ENCODE measurements around the gene SPP2. TPM values are rescaled to one million over a fixed set of nuclear protein-coding genes. Genes with fewer than 3 reads are reported as not detected.

Gene SPP2
- total RNA-seq, 1 experiment from 2014 or later: not detected

GRCh38 chr2:234126146-234126470, 75.6 kb downstream of the SPP2 start:
- H3K27me3 Mint-ChIP-seq (ENCODE audit: low read depth): peaks cover 4% of the 10 kb centered on the region
- Histone ChIP-seq H4K8ac (replicated peaks; ENCODE audit: insufficient read length, low read depth, low read length) (no peak overlapping the region), H3K79me2 (ENCODE audit: insufficient read depth, low read length) (no peaks in the 10 kb centered on the region), H2BK5ac (ENCODE audit: insufficient read length, low read length) (no peak overlapping the region), H4K91ac (ENCODE audit: insufficient read length, low read depth, low read length) (no peak overlapping the region), H3T11ph (ENCODE audit: low read length) (no peak overlapping the region), H3K56ac (ENCODE audit: insufficient read length, low read depth, low read length) (no peak overlapping the region), H2BK20ac (ENCODE audit: low read depth, low read length, poor library complexity, severe bottlenecking) (no peak overlapping the region), H3K18ac (ENCODE audit: insufficient read length, low read depth, low read length) (no peak overlapping the region), H3K23me2 (ENCODE audit: insufficient read length, low read depth, low read length, poor library complexity, severe bottlenecking) (no peaks in the 10 kb centered on the region), H3K9me3 (ENCODE audit: control insufficient read depth, low read depth, low read length) (no peaks in the 10 kb centered on the region), H4K5ac (ENCODE audit: insufficient read length, low read depth, low read length) (no peak overlapping the region), H2AK5ac (ENCODE audit: insufficient read length, low read length) (no peak overlapping the region), H4K20me1 (ENCODE audit: control insufficient read depth, insufficient read depth, insufficient read length) (no peaks in the 10 kb centered on the region), H2AFZ (ENCODE audit: low read length) (no peak overlapping the region), H3K23ac (ENCODE audit: insufficient read length, low read depth, low read length) (no peak overlapping the region), H2BK12ac (ENCODE audit: insufficient read length, low read depth, low read length) (no peak overlapping the region), H3K27me3 (ENCODE audit: insufficient read depth, low read length) (no peaks in the 10 kb centered on the region), H3K14ac (ENCODE audit: insufficient read depth, low read length) (no peak overlapping the region), H3K79me1 (ENCODE audit: insufficient read depth, low read depth, low read length, poor library complexity, severe bottlenecking) (no peaks in the 10 kb centered on the region), H3K27ac (ENCODE audit: insufficient read length, low read depth, low read length) (no peak overlapping the region), H3K9ac (ENCODE audit: extremely low read depth, insufficient read length, low read length) (no peak overlapping the region), H2BK120ac (ENCODE audit: low read depth, low read length, poor library complexity, severe bottlenecking) (no peak overlapping the region), H3K4me2 (ENCODE audit: insufficient read depth, insufficient read length, low read length) (no peak overlapping the region), H3K4me1 (ENCODE audit: insufficient read depth, low read length) (no peaks in the 10 kb centered on the region), H2BK15ac (ENCODE audit: low read depth, low read length) (no peak overlapping the region), H3K4ac (ENCODE audit: low read depth, low read length) (no peak overlapping the region)
- no peaks in the 10 kb centered on the region; a peak in 1 of 5 replicates for H3K9me3 Mint-ChIP-seq
- DNase-seq: no peak
- no peak overlapping the region for H3K27ac Mint-ChIP-seq
- WGBS (ENCODE audit: extremely low coverage, insufficient read length, low lambda C conversion rate): no CpG with 5 or more reads among the region's 6 CpGs
- no peaks in the 10 kb centered on the region for H3K36me3 Mint-ChIP-seq (ENCODE audit: insufficient read depth in 1 of 3, low read depth in 3 of 3)
- no peak for TF ChIP-seq CTCF (conservative IDR thresholded peaks at IDR 0.05)
- H3K4me3 Mint-ChIP-seq: no peak overlapping the region
- peaks cover 9 to 12% of the 10 kb centered on the region in 2 experiments for H3K4me1 Mint-ChIP-seq

Other genes starting within 250 kb of the SPP2 start
- gene HJURP, start 196.2 kb upstream of the SPP2 start, total RNA-seq (2021): 49.7 and 52.6 TPM in 2 replicates
- 0.20 and 0.28 TPM in 2 replicates for gene TRPM8, start 133.3 kb upstream of the SPP2 start, total RNA-seq (2021)

All from H9 (cell line).